ENCODE data around the gene COX6B2.

Gene COX6B2

GRCh38 chr19:55352549-55353145 is 1.9 kb downstream of the COX6B2 start:
- ATAC-seq, result no peak
- TF ChIP-seq ESRRG (CRISPR knock-in tag; IDR thresholded peaks at IDR 0.05) (no peak), CREB5 (CRISPR knock-in tag; IDR thresholded peaks at IDR 0.05; ENCODE audit: low read depth) (no peak), CSRNP3 (CRISPR knock-in tag; IDR thresholded peaks at IDR 0.05) (no peak), PPARA (CRISPR knock-in tag; IDR thresholded peaks at IDR 0.05; ENCODE audit: borderline replicate concordance) (no peak), ISL1 (CRISPR knock-in tag; IDR thresholded peaks at IDR 0.05) (no peak), RARB (CRISPR knock-in tag; IDR thresholded peaks at IDR 0.05) (no peak), CSDC2 (CRISPR knock-in tag; IDR thresholded peaks at IDR 0.05) (no peak), ARNTL (CRISPR knock-in tag; IDR thresholded peaks at IDR 0.05; ENCODE audit: borderline replicate concordance, low read depth) (no peak), OSR1 (CRISPR knock-in tag; IDR thresholded peaks at IDR 0.05) (no peak), TSHZ2 (CRISPR knock-in tag; IDR thresholded peaks at IDR 0.05) (no peak), SNAI2 (CRISPR knock-in tag; IDR thresholded peaks at IDR 0.05) (no peak), BACH2 (CRISPR knock-in tag; IDR thresholded peaks at IDR 0.05; ENCODE audit: borderline replicate concordance) (no peak), ZNF8 (CRISPR knock-in tag; IDR thresholded peaks at IDR 0.05) (no peak), ZNF565 (CRISPR knock-in tag; conservative IDR thresholded peaks at IDR 0.05; ENCODE audit: low read depth) (no peak), ZFP3 (CRISPR knock-in tag; IDR thresholded peaks at IDR 0.05) (no peak), ZFP30 (CRISPR knock-in tag; IDR thresholded peaks at IDR 0.05) (no peak), GLIS3 (CRISPR knock-in tag; IDR thresholded peaks at IDR 0.05) (no peak), TCF4 (CRISPR knock-in tag; IDR thresholded peaks at IDR 0.05; ENCODE audit: borderline replicate concordance) (no peak)
- TF ChIP-seq, protein P1, sequence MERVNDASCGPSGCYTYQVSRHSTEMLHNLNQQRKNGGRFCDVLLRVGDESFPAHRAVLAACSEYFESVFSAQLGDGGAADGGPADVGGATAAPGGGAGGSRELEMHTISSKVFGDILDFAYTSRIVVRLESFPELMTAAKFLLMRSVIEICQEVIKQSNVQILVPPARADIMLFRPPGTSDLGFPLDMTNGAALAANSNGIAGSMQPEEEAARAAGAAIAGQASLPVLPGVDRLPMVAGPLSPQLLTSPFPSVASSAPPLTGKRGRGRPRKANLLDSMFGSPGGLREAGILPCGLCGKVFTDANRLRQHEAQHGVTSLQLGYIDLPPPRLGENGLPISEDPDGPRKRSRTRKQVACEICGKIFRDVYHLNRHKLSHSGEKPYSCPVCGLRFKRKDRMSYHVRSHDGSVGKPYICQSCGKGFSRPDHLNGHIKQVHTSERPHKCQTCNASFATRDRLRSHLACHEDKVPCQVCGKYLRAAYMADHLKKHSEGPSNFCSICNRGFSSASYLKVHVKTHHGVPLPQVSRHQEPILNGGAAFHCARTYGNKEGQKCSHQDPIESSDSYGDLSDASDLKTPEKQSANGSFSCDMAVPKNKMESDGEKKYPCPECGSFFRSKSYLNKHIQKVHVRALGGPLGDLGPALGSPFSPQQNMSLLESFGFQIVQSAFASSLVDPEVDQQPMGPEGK (CRISPR knock-in tag; IDR thresholded peaks at IDR 0.05; ENCODE audit: borderline replicate concordance), result no peak

- ATAC-seq, result no peak
- no peak for TF ChIP-seq CSRNP3 (CRISPR knock-in tag; IDR thresholded peaks at IDR 0.05)
- no peak for TF ChIP-seq TCF4 (CRISPR knock-in tag; IDR thresholded peaks at IDR 0.05; ENCODE audit: borderline replicate concordance)
- no peak for TF ChIP-seq SNAI2 (CRISPR knock-in tag; IDR thresholded peaks at IDR 0.05)
- TF ChIP-seq OSR1 (CRISPR knock-in tag; IDR thresholded peaks at IDR 0.05), result no peak
- TF ChIP-seq ZC3H10 (CRISPR knock-in tag; IDR thresholded peaks at IDR 0.05), result no peak
- TF ChIP-seq TSHZ2 (CRISPR knock-in tag; IDR thresholded peaks at IDR 0.05), result no peak
- TF ChIP-seq GLIS3 (CRISPR knock-in tag; IDR thresholded peaks at IDR 0.05), result no peak
- no peak for TF ChIP-seq CREB5 (CRISPR knock-in tag; IDR thresholded peaks at IDR 0.05; ENCODE audit: low read depth)
- no peak for TF ChIP-seq TOX (CRISPR knock-in tag; IDR thresholded peaks at IDR 0.05; ENCODE audit: borderline replicate concordance)
- no peak for TF ChIP-seq RARB (CRISPR knock-in tag; IDR thresholded peaks at IDR 0.05)
- TF ChIP-seq BACH2 (CRISPR knock-in tag; IDR thresholded peaks at IDR 0.05; ENCODE audit: borderline replicate concordance), result no peak
- no peak for TF ChIP-seq ZNF8 (CRISPR knock-in tag; IDR thresholded peaks at IDR 0.05)
- TF ChIP-seq ISL1 (CRISPR knock-in tag; IDR thresholded peaks at IDR 0.05), result no peak
- TF ChIP-seq, protein P1 (CRISPR knock-in tag; IDR thresholded peaks at IDR 0.05; ENCODE audit: borderline replicate concordance), result no peak
- TF ChIP-seq ARNTL (CRISPR knock-in tag; IDR thresholded peaks at IDR 0.05; ENCODE audit: borderline replicate concordance, low read depth), result no peak
- no peak for TF ChIP-seq ZNF70 (CRISPR knock-in tag; IDR thresholded peaks at IDR 0.05)
- TF ChIP-seq ZFP30 (CRISPR knock-in tag; IDR thresholded peaks at IDR 0.05), result no peak
Observed at GRCh38 chr19:55352040-55352439, 2.5 kb downstream of the COX6B2 start.

Data from SK-N-SH treated with all-trans-retinoic acid at 6 μM for 48 hours (cell line).